H7 (cell line): ENCODE measurements around the gene PRKAG2. TPM values are rescaled to one million over a fixed set of nuclear protein-coding genes. Genes with fewer than 3 reads are reported as not detected.
"Not testable (repeated sequence)": the region's sequence is repeated elsewhere in the genome, so short reads cannot be mapped to it uniquely, and the experiment has no call there.

Experiments
- DNase-seq: peaks from one replicate; pipeline ENCODE4 v3.0.0; 2012
- H3K27me3 ChIP-seq: 2 replicates; pipeline ENCODE4 v1.6.0; 2011; ENCODE audit warnings: mild to moderate bottlenecking, low read length; ENCODE audit not compliant: control insufficient read depth, insufficient read depth
- H3K36me3 ChIP-seq: replicated peaks from 2 replicates; pipeline ENCODE4 v1.5.1; 2011; ENCODE audit warnings: low read length; ENCODE audit not compliant: control insufficient read depth, insufficient read depth
- H3K4me3 ChIP-seq: 2 replicates; pipeline ENCODE4 v1.5.1; 2011; ENCODE audit warnings: low read depth, mild to moderate bottlenecking, control low read depth, low read length, moderate library complexity; ENCODE audit not compliant: insufficient read depth
- total RNA-seq: library from RNA; depleted of rRNA; stranded (reverse); fragments of >200 nt; shearing (Covaris generic); gene quantifications from 2 replicates; pipeline ENCODE4 v1.2.3, GENCODE V29; 2014

The PRKAG2 gene
- total RNA-seq, 1 experiment from 2014 or later = 6.0 TPM

DNA sequence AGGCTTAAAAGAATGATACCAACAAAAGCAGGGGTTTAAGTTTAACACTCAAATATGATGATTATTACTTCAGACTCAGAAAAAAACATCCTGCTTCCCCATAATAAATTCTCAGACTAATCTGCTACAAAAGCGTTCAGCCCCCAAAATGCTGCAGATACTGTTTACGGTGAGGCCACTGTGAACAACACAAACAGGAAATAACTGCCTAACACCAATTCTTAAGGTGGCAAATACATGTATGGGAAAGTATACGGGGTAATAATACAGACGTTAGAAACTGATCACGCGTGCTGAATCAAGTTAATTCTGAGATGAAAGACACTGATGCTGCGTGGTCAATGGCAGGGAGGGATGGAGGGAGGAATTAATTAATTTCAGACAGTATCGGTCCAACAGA, 295.2 kb downstream of the PRKAG2 start:
- no peak overlapping the region for H3K4me3 ChIP-seq
- H3K36me3 ChIP-seq = no peaks in the 10 kb centered on the region
- DNase-seq = no peak
- no peaks in the 10 kb centered on the region for H3K27me3 ChIP-seq

DNA sequence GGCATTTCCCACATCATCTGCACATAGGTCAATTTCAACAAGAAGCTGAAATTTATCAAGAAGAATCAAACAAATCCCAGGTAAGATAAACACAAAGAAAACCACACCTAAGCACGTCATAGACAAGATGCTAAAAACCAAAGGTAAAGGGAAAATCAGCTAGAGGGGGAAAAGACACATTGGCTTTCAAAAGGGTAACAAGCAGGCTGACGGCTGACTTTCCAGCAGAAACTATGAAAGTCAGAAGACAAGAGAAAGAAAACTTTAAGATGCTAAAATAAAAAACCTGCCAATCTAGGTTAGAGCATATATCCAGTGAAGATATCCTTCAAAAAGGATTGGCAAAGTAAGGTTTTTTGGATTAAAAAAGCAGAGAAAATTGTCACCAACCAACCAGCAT, 297.3 kb downstream of the PRKAG2 start:
- H3K27me3 ChIP-seq = no peaks in the 10 kb centered on the region
- no peaks in the 10 kb centered on the region for H3K36me3 ChIP-seq
- DNase-seq = no peak
- H3K4me3 ChIP-seq = no peak overlapping the region

DNA sequence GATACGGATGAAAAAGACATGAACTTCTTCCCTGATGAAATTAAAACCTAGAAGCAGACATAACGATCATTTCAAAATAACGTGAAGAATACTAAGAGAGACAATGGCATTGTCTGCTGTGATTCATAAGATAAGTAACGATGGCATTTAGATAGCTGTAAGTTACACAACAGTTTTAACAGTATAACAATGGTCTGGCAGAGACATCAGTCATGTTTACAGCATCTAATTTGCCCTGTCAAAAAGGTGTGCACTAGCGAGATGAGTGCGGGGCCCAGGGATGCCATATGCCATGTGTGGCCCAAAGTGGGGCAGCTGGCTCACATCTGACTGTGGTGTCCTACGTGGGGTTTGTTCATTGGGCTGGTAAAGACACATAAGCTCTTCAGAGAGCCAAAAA, 301.5 kb downstream of the PRKAG2 start:
- H3K36me3 ChIP-seq = no peaks in the 10 kb centered on the region
- no peak overlapping the region for H3K4me3 ChIP-seq
- DNase-seq = no peak
- H3K27me3 ChIP-seq = no peaks in the 10 kb centered on the region

DNA sequence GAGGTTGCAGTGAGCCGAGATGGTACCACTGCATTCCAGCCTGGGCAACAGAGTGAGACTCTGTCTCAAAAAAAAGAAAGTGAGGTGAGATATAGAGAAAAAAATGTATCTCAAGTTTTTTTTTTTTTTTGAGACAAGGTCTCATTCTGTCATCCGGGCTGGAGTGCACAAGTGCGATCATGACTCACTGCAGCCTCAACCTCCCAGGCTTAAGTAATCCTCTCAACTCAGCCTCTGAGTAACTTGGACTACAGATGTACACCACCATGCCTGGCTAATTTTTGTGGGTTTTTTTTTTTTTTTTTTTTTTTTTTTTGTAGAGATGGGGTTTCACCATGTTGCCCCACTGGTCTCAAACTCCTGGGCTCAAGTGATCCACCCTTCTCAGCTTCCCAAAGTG, 303.9 kb downstream of the PRKAG2 start:
- H3K4me3 ChIP-seq, H3K27me3 ChIP-seq, H3K36me3 ChIP-seq, DNase-seq: not testable (repeated sequence)

DNA sequence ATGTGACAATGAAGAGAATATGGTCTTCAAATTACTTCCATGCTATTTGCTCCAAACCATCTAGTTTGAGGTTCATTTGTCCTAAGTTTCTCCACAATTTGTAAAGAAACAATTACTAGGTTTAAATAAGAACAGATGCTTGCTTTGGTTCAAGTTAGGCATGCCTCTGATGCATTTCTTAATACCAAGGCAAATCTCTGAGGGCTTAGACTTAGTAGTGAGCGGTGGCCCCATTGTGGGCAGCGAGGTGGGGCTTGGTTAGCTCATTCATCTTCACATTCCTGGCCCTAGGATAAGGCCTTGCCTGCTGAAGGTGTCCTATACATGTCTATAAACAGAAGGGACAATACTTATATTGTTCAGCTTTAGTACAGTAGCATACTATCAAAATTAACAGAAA, 304.8 kb downstream of the PRKAG2 start:
- H3K4me3 ChIP-seq = no peak overlapping the region
- H3K36me3 ChIP-seq = no peaks in the 10 kb centered on the region
- H3K27me3 ChIP-seq = no peaks in the 10 kb centered on the region
- no peak for DNase-seq

- DNase-seq = no peak
- Histone ChIP-seq H3K4me3 (no peak overlapping the region), H3K27me3 (no peaks in the 10 kb centered on the region), H3K36me3 (no peaks in the 10 kb centered on the region)
Measured at GRCh38 chr7:151571471-151571870, 305.4 kb downstream of the PRKAG2 start.

DNA sequence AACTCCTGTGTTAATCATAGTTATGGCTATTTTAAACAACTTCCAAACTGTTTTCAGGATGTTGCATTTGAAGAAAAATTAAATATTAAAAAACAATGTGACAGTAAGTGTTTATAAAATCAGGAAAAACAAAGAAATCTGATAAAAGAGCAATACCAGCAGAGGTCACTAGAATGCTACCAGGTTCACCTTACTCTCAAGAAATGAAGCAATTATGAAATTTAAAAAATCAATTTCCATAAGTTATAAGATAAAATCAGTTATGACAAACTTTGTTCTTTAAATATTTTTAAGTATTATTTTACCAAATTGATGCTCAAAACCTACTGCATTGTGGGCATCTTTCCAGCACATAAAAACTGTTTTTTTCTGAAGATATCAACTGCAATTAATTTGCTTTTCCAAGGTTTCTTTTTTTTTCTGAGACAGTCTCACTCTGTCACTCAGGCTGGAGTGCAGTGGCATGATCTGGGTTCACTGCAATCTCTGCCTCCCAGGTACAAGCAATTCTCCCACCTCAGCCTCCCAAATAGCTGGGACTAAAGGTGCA, 306.5 kb downstream of the PRKAG2 start:
- Histone ChIP-seq H3K27me3 (no peaks in the 10 kb centered on the region), H3K36me3 (no peaks in the 10 kb centered on the region), H3K4me3 (no peak overlapping the region)
- DNase-seq = no peak

DNA sequence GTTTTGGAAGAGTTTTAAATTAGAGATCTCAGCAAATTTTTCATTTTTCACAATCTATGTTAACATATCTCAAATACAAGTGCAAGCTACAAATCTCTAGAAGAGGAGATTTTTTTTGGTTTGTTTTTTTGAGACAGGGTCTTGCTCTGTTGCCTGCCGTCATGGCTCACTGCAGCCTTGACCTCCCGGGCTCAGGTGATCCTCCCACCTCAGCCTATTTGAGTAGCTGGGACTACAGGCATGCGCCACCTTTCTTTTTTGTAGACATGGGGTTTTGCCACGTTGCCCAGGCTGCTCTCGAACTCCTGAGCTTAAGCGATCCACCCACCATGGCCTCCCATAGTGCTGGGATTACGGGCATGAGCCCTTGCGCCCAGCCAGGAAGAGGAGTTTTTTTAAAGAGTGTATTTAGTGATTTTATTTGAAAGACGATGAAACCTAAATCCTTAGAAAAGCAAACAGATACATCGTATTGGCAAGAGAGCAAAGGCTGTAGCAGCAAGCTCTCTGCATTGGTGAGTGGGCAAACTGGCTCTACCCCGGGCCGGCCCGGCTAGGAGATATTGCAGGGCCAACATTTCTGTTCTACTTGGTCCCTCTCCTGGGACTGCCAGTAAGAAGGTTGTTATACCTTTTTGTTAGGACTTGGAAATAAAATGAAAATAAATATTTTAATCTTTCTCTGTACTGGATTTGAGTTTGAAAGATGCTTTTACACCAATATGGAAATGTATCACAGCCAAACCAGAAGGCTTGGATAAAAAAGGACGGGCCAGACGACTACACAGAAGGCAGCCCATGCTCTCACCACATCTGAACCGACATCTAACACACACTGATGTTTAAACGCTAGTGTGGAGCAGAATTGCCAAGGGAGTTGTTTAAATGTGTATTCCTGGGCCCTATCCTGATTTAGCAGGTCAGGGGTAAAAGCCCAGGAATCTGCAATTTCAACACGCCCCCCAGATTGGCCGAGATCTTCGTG, 307.7 kb downstream of the PRKAG2 start:
- Histone ChIP-seq H3K4me3 (no peak overlapping the region), H3K36me3 (no peaks in the 10 kb centered on the region), H3K27me3 (no peaks in the 10 kb centered on the region)
- DNase-seq = no peak

DNA sequence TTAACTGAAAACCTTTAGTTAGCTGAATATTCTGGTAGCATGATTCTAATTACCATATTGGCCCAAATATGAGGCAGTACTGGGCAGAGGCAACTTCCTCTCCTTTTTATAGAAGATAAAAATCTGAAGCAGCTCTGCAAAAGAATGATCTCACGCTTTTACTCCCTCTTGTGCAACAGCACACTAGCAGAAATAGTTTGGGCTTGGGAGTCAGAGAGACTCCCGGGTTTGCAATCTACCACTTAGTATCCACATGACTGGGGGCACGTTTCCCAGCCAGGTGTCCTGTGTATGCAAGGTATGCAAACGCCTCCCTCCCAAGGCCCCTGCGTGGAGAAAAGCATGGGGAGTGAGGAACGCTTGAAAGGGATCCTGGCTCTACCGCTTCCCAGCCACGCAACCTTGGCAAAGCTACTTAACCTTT, 310.0 kb downstream of the PRKAG2 start:
- no peaks in the 10 kb centered on the region for H3K36me3 ChIP-seq

DNA sequence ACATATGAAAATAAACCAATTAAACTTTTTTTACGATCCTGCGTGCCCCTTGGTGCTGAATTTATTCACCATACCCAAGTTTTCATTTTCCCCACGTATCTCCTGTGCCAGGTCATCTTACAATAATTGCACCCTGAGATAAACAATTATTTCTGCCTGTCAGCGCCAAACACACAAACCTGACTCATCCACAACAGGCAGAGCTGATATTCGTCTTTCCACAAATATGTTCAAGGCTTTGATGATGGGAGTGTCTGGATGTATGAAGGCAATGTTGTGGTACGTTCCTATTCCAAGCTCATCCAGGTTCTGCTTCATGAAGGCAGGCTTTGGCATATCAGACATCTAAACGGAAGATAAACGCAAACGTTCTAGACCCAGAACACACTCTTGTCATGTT, 311.4 kb downstream of the PRKAG2 start:
- H3K27me3 ChIP-seq = no peaks in the 10 kb centered on the region
- no peak overlapping the region for H3K4me3 ChIP-seq
- DNase-seq = no peak
- H3K36me3 ChIP-seq = no peaks in the 10 kb centered on the region

More for the DNA sequence above, 310.0 kb downstream of the PRKAG2 start:
- no peak overlapping the region for H3K4me3 ChIP-seq
- DNase-seq = peak; percentile 66
- no peaks in the 10 kb centered on the region for H3K27me3 ChIP-seq

DNA sequence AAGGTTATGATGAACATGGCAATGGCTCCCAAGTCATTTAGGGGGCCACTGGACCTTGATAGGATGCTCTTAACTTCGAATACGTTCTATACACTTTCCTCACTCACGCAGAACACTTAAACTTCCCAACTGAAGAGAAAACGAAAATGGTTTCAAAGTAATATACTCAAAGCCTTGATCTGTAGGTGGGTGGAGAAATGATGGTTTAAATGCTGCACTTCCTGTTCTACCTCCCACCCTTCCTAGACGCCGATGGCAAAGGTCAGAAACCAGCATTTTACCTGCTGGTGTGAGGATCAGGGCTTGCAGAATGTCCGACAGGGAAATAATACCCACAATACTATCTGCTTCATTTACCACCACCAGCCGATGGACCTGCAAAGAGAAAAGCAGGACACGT, 316.7 kb downstream of the PRKAG2 start:
- Histone ChIP-seq H3K4me3 (no peak overlapping the region), H3K36me3 (peaks cover 2% of the 10 kb centered on the region), H3K27me3 (no peaks in the 10 kb centered on the region)
- no peak for DNase-seq

DNA sequence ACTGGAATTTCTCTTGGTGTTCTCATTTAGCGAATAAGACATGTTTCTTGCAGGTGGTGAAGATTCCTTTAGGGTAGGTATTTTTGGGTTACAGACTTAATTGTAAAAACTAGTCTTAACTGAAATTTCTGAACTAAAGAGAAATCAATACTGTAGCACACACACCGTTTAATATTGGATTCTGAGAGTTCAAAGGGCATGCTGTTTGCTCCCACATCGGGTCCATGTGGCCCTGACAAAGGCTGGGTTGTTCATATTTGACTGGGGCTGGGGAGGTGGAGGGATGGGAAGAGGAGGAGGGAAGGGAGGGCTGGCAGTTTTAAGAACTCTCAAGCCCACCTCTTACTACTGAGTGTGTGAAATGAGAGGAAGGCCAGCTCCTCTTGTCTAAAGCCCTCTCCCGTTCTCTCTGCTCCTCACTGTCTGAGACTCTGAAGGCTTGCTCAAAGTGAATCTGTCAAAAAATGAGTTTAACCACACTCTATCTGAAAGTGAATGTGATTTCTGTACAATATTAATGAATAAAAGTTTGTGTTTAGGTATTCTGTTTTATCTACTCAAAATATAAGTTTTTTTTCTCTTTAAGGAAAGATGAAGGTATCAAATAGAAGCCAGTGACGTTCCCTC, 317.2 kb downstream of the PRKAG2 start:
- no peak for DNase-seq
- Histone ChIP-seq H3K27me3 (no peaks in the 10 kb centered on the region), H3K4me3 (no peak overlapping the region), H3K36me3 (peaks cover 2% of the 10 kb centered on the region)

DNA sequence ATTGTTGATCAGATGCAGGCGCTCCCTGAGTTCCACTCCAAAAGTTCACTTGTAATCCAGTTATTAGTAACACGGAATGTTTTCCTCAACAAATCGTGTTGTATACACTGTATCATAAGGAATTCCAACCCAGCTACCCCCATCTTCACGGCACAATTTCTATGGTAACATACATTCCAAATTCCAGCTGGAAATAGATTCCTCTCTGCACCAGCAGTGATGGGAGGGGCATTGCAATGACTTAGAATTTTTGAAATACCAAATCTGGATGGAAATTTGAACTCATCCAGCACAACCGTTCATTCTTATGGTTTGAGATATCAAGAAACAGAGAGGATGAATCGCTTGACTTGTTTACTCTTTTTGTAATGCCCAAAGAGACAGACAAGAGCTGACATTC, 318.3 kb downstream of the PRKAG2 start:
- H3K4me3 ChIP-seq = no peak overlapping the region
- H3K27me3 ChIP-seq = no peaks in the 10 kb centered on the region
- peaks cover 2% of the 10 kb centered on the region for H3K36me3 ChIP-seq
- DNase-seq = no peak

- Histone ChIP-seq H3K36me3 (peaks cover 2% of the 10 kb centered on the region), H3K27me3 (no peaks in the 10 kb centered on the region), H3K4me3 (no peak overlapping the region)
- no peak for DNase-seq
Measured at GRCh38 chr7:151556592-151556991, 320.3 kb downstream of the PRKAG2 start.

- Histone ChIP-seq H3K36me3 (peaks cover 2% of the 10 kb centered on the region), H3K4me3 (no peak overlapping the region), H3K27me3 (no peaks in the 10 kb centered on the region)
- peak; percentile 56 for DNase-seq
Measured at GRCh38 chr7:151553356-151553755, 323.6 kb downstream of the PRKAG2 start.
